Mesenchymal stem cell (in vitro differentiated cells and primary cell): ENCODE results near the gene LGSN. TPM values are rescaled to one million over a fixed set of nuclear protein-coding genes. Genes with fewer than 3 reads are reported as not detected.
"Not testable (repeated sequence)": the region's sequence is repeated elsewhere in the genome, so short reads cannot be mapped to it uniquely, and the experiment has no call there.

Source experiments
- DNase-seq: peaks from one replicate; pipeline ENCODE4 v3.0.0-alpha.2; 2013
- H2AFZ ChIP-seq: one replicate; pipeline ENCODE4 v1.6.1; 2013; ENCODE audit warnings: low read depth, mild to moderate bottlenecking, control low read depth, inconsistent platforms, low read length, moderate library complexity
- H2AK5ac ChIP-seq: 2 replicates; pipeline ENCODE4 v1.6.1; 2013; ENCODE audit warnings: low read length, moderate library complexity, mild to moderate bottlenecking, inconsistent platforms; ENCODE audit not compliant: severe bottlenecking
- H2BK120ac ChIP-seq: one replicate; pipeline ENCODE4 v1.6.1; 2013; ENCODE audit warnings: low read depth, mild to moderate bottlenecking, inconsistent platforms, low read length, moderate library complexity
- H2BK12ac ChIP-seq, 2 experiments: one replicate each; pipeline ENCODE4 v1.6.1; 2013; ENCODE audit warnings: inconsistent platforms in 2 of 2, low read length in 2 of 2, mild to moderate bottlenecking in 2 of 2, moderate library complexity in 2 of 2, control low read depth in 1 of 2
- H2BK15ac ChIP-seq: one replicate; pipeline ENCODE4 v1.6.1; 2013; ENCODE audit warnings: mild to moderate bottlenecking, low read depth, inconsistent platforms; ENCODE audit not compliant: poor library complexity, severe bottlenecking
- H2BK5ac ChIP-seq: 2 replicates; pipeline ENCODE4 v1.6.1; 2013; ENCODE audit warnings: low read depth, mild to moderate bottlenecking, low read length, control low read depth, inconsistent platforms; ENCODE audit not compliant: poor library complexity, severe bottlenecking
- H3K14ac ChIP-seq, 2 experiments: one replicate each; pipeline ENCODE4 v1.6.1; 2013; ENCODE audit warnings: inconsistent platforms in 2 of 2, low read length in 2 of 2, control low read depth in 1 of 2, mild to moderate bottlenecking in 1 of 2, moderate library complexity in 1 of 2
- H3K18ac ChIP-seq, 2 experiments: one replicate each; pipeline ENCODE4 v1.6.1; 2013; ENCODE audit warnings: inconsistent platforms in 2 of 2, low read length in 2 of 2, control low read depth in 1 of 2, low read depth in 1 of 2, mild to moderate bottlenecking in 1 of 2
- H3K23ac ChIP-seq, 2 experiments: one replicate each; pipeline ENCODE4 v1.6.1; 2013; ENCODE audit warnings: inconsistent platforms in 2 of 2, low read length in 2 of 2, mild to moderate bottlenecking in 2 of 2, moderate library complexity in 2 of 2, control low read depth in 1 of 2
- H3K27ac ChIP-seq: 2 replicates; pipeline ENCODE4 v1.5.1; 2013; ENCODE audit warnings: mild to moderate bottlenecking, moderate library complexity, low read length, control low read depth, inconsistent platforms; ENCODE audit not compliant: poor library complexity, severe bottlenecking
- H3K27me3 ChIP-seq, 2 experiments: 2 replicates each; pipeline versions ENCODE4 v1.6.1 to v1.7.0; 2013; ENCODE audit warnings: low read length in 2 of 2, mild to moderate bottlenecking in 2 of 2, moderate library complexity in 2 of 2, control low read depth in 1 of 2, inconsistent platforms in 1 of 2; ENCODE audit not compliant: control insufficient read depth in 1 of 2, insufficient read depth in 1 of 2
- H3K36me3 ChIP-seq, 2 experiments: 2 replicates each; pipeline versions ENCODE4 v1.6.1 to v1.7.0; 2013; ENCODE audit warnings: low read length in 2 of 2, control low read depth in 1 of 2, inconsistent platforms in 1 of 2, low read depth in 1 of 2, mild to moderate bottlenecking in 1 of 2; ENCODE audit not compliant: insufficient read depth in 2 of 2, control insufficient read depth in 1 of 2
- H3K4ac ChIP-seq, 2 experiments: one replicate each; pipeline ENCODE4 v1.6.1; 2013; ENCODE audit warnings: inconsistent platforms in 2 of 2, low read length in 2 of 2, mild to moderate bottlenecking in 2 of 2, moderate library complexity in 2 of 2, control low read depth in 1 of 2, low read depth in 1 of 2
- H3K4me1 ChIP-seq: 2 replicates; pipeline ENCODE4 v1.6.1; 2013; ENCODE audit warnings: low read depth, low read length, control low read depth; ENCODE audit not compliant: control insufficient read depth, insufficient read depth
- H3K4me2 ChIP-seq: 2 replicates; pipeline ENCODE4 v1.6.1; 2013; ENCODE audit warnings: low read length, mild to moderate bottlenecking, inconsistent platforms; ENCODE audit not compliant: poor library complexity, severe bottlenecking
- H3K4me3 ChIP-seq, 2 experiments: 2 replicates each; pipeline versions ENCODE4 v1.5.1 to v1.7.0; 2013; ENCODE audit warnings: low read length in 2 of 2, mild to moderate bottlenecking in 2 of 2, control low read depth in 1 of 2, low read depth in 1 of 2; ENCODE audit not compliant: insufficient read depth in 1 of 2
- H3K79me1 ChIP-seq: replicated peaks from 2 replicates; pipeline ENCODE4 v1.6.1; 2013; ENCODE audit warnings: mild to moderate bottlenecking, control low read depth, low read length, inconsistent platforms; ENCODE audit not compliant: poor library complexity, severe bottlenecking
- H3K9ac ChIP-seq: 2 replicates; pipeline ENCODE4 v1.7.0; 2013; ENCODE audit warnings: mild to moderate bottlenecking, low read length, moderate library complexity
- H3K9me3 ChIP-seq: 2 replicates; pipeline ENCODE4 v1.7.0; 2013; ENCODE audit warnings: mild to moderate bottlenecking, low read length; ENCODE audit not compliant: control insufficient read depth
- H4K8ac ChIP-seq: one replicate; pipeline ENCODE4 v1.6.1; 2013; ENCODE audit warnings: inconsistent platforms, mild to moderate bottlenecking, low read length, moderate library complexity
- H4K91ac ChIP-seq: one replicate; pipeline ENCODE4 v1.6.1; 2013; ENCODE audit warnings: mild to moderate bottlenecking, low read length, inconsistent platforms
- WGBS: methylation state at CpG from one replicate; pipeline ENCODE4 v1.1.7; 2013; ENCODE audit warnings: mixed read lengths; 5-methylcytosine and 5-hydroxymethylcytosine counted together
- polyA plus RNA-seq, 2 experiments: library from polyadenylated mRNA; stranded (reverse); fragments of 200-250 nt; gene quantifications; one replicate each; pipeline ENCODE4 v1.2.3, GENCODE V29; 2013

LGSN gene
- polyA plus RNA-seq (2013, experiment 1 of 2): 0.41 TPM
- polyA plus RNA-seq (2013, experiment 2 of 2): 0.25 TPM

- 76% methylated on average over 1 of the region's 4 CpGs for WGBS
- Histone ChIP-seq H2BK15ac (no peak within 1 kb of the TSS), H4K91ac (no peak within 1 kb of the TSS), H3K4ac (no peak within 1 kb of the TSS), H3K4me2 (no peak within 1 kb of the TSS), H3K27ac (no peak within 1 kb of the TSS), H3K23ac (no peak within 1 kb of the TSS), H3K4me1 (peaks cover 1% of the 10 kb centered on the region), H3K79me1 (no peaks in the 10 kb centered on the region), H2BK120ac (no peak within 1 kb of the TSS), H3K36me3 (no peaks in the 10 kb centered on the region), H3K27me3 (no peaks in the 10 kb centered on the region), H2AFZ (no peak within 1 kb of the TSS), H2AK5ac (no peak within 1 kb of the TSS), H3K14ac (no peak within 1 kb of the TSS), H3K4me3 (no peak within 1 kb of the TSS), H2BK5ac (no peak within 1 kb of the TSS), H3K9ac (no peak within 1 kb of the TSS), H2BK12ac (no peak within 1 kb of the TSS), H3K18ac (no peak within 1 kb of the TSS), H3K9me3 (no peaks in the 10 kb centered on the region), H4K8ac (no peak within 1 kb of the TSS)
- DNase-seq: no peak
Measured at GRCh38 chr6:63319939-63320338, at the start of gene LGSN. TSS of gene LGSN (minus strand) at chr6:63319983. CDS start at chr6:63319943, 40 bp downstream.

- H3K14ac ChIP-seq: no peak overlapping the region
- 57% methylated on average over 6 of the region's 7 CpGs for WGBS
- no peaks in the 10 kb centered on the region for H3K27me3 ChIP-seq
Measured at GRCh38 chr6:63368347-63368746, 48.6 kb upstream of the LGSN start.

GRCh38 chr6:63362500-63363120 is 42.8 kb upstream of the LGSN start:
- not testable (repeated sequence) for H2BK12ac ChIP-seq, H2AK5ac ChIP-seq, H3K27ac ChIP-seq, H3K79me1 ChIP-seq, H3K14ac ChIP-seq, H3K4ac ChIP-seq, H3K4me2 ChIP-seq, H3K4me1 ChIP-seq, H2BK5ac ChIP-seq, H2AFZ ChIP-seq, H3K27me3 ChIP-seq, H4K8ac ChIP-seq, H3K9me3 ChIP-seq, H2BK15ac ChIP-seq, H2BK120ac ChIP-seq, H3K9ac ChIP-seq, H3K23ac ChIP-seq, H3K36me3 ChIP-seq, DNase-seq, H4K91ac ChIP-seq, H3K4me3 ChIP-seq, H3K18ac ChIP-seq
- 86% methylated on average over 10 of the region's 10 CpGs for WGBS

More at GRCh38 chr6:63368347-63368746, 48.6 kb upstream of the LGSN start:
- Histone ChIP-seq H2BK5ac (no peak overlapping the region), H3K4me2 (no peak overlapping the region), H3K23ac (no peak overlapping the region), H3K18ac (no peak overlapping the region), H2BK120ac (no peak overlapping the region), H2AK5ac (no peak overlapping the region), H3K27ac (no peak overlapping the region), H3K9ac (no peak overlapping the region), H2BK12ac (no peak overlapping the region), H3K4me3 (no peak overlapping the region), H3K79me1 (no peaks in the 10 kb centered on the region), H4K91ac (no peak overlapping the region), H2AFZ (no peak overlapping the region), H4K8ac (no peak overlapping the region), H3K36me3 (no peaks in the 10 kb centered on the region), H3K4ac (no peak overlapping the region), H2BK15ac (no peak overlapping the region), H3K9me3 (no peaks in the 10 kb centered on the region), H3K4me1 (no peaks in the 10 kb centered on the region)
- DNase-seq: no peak

GRCh38 chr6:63357384-63357783 is 37.6 kb upstream of the LGSN start:
- H3K27ac ChIP-seq, H2BK15ac ChIP-seq, H3K4me3 ChIP-seq, H3K79me1 ChIP-seq, H3K23ac ChIP-seq, H2AFZ ChIP-seq, H2BK120ac ChIP-seq, H2BK12ac ChIP-seq, H3K4ac ChIP-seq, H3K9ac ChIP-seq, H2AK5ac ChIP-seq, H3K9me3 ChIP-seq, H3K18ac ChIP-seq, DNase-seq, H3K4me2 ChIP-seq, H3K27me3 ChIP-seq, H4K91ac ChIP-seq, H2BK5ac ChIP-seq, H3K14ac ChIP-seq, H4K8ac ChIP-seq, H3K36me3 ChIP-seq, H3K4me1 ChIP-seq: not testable (repeated sequence)
- whole genome bisulfite sequencing: 100% methylated on average over 1 of the region's 3 CpGs
